RPMI7951 (cell line): ENCODE data around the gene TMEM258. TPM values are rescaled to one million over a fixed set of nuclear protein-coding genes. Genes with fewer than 3 reads are reported as not detected.

Experiments used
- DNase-seq: peaks from one replicate; pipeline ENCODE4 v3.0.0-alpha.2; 2012; ENCODE audit warnings: low read depth
- total RNA-seq: library from RNA; depleted of rRNA; stranded (reverse); fragments of >200 nt; shearing (Covaris generic); gene quantifications from 2 replicates; pipeline ENCODE4 v1.2.3, GENCODE V29; 2014

Gene TMEM258
- total RNA-seq, 1 experiment from 2014 or later: 203 TPM

DNA sequence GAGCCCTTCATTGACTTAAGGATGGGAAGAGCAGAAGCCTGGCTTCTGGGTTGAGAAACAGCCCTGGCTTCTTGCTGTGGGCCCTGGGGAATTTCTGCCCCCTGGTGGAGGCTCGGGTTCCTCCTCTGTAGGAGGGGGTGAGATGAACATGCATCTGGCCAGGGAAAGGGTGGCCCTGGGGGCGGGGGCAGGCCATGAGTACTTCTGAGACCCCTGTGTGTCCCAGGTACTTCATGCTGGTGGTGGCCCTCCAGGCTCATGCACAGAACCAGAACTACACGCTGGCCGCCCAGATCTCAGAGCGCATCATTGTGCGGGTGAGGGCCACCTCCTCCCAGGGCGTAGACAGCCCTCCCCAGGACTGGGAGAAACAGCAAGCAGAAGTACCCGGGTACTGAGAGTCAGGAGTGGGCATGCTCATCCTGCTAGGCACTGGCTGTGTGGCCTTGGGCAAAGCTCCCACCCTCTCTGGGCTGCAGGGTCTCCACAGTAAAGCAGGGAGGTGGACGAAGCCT is 15.8 kb downstream of the TMEM258 start:
- DNase-seq: peak; percentile 38

DNA sequence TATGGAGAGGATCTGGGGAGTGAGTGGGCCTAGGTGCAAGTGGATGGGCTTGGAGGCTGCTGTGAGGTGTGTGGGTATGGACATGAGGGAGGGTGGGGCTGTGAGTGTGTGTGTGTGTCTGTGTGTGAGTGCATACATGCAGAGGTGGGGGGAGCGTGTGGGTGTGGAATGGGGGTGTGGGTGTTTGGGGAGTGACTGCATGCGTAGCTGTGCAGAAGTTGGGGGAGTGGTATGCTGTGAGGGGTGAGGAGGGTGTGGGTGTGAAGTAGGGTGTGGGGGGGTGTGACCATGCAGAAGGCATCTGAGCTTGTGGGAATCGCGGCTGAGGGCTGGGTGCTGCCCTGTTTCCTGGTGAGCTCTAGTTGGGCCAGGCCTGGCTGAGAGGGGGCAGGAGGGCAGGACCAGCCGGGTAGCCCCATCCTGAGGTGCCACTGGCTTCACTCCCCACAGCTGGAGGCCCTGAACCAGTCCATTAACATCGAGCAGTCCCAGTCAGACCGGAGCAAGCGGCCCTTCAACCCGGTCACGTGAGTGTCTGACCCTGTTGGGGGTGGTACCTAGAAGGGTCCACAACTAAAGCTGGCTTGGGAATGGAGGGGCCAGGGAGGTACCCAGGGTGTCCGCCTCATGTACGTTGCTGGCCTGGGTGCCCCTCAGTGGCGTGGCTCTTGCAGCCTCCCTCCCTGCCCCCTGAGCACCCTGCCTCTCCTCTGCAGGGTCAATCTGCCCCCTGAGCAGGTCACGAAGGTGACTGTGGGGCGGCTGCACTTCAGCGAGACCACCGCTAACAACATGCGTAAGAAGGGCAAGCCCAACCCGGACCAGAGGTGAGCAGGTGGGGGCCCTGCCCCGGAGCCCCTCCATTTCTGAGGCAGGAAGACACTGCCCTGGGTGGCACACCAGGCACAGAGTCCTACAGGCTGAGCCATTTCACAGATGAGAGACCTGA is 16.5 kb downstream of the TMEM258 start:
- DNase-seq: no peak

DNA sequence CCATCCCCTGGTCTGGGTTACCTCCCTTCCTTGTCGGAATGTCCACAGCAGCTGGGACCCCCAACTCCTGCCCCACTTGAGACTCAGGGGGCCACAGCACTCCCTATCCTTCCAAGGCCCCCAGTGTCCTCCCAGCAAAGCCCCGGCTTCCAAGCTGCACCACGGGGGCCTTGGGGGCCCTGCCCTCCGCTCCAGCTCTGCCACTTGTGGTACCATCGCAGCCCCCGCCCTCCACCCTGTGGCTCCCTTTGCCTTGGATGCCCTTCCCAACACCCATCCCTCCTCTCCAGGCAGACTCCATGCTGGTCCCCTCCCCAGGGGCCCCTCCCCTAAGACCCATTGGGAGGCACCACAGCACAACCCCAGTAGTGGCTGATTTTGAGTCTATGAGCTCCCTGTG is 17.3 kb downstream of the TMEM258 start:
- DNase-seq: no peak

DNA sequence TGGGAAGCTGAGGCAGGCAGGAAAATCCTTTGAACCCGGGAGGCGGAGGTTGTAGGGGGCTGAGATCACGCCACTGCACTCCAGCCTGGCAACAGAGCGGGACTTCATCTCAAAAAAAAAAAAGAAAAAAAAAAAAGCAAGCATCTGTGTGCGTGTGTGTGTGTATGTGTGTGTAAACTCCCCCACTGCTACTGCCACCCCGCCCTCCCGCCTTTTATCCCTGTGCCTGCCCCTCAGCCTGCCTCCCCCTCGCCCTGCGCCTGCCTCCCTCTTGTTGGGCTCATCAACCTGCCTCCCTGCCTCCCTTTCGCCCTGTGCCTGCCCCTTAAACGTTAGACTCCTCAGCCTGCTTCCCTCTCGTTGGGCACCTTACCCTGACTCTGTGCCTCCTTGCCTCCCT is 18.0 kb downstream of the TMEM258 start:
- DNase-seq: no peak

DNA sequence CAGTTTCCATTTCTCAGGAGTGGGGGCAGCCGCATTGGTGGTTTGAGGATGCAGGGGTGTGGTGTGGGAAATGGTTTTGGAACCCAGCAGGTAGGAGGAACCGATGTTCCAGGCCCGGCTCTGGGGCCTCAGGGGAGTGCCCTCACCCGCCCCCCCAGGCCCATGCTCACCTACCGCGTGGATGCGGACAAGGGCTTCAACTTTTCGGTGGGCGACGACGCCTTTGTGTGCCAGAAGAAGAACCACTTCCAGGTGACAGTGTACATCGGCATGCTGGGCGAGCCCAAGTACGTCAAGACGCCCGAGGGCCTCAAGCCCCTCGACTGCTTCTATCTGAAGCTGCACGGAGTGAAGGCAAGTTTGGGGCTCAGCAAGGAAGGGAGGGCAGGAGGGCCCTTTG is 18.6 kb downstream of the TMEM258 start:
- DNase-seq: no peak

DNA sequence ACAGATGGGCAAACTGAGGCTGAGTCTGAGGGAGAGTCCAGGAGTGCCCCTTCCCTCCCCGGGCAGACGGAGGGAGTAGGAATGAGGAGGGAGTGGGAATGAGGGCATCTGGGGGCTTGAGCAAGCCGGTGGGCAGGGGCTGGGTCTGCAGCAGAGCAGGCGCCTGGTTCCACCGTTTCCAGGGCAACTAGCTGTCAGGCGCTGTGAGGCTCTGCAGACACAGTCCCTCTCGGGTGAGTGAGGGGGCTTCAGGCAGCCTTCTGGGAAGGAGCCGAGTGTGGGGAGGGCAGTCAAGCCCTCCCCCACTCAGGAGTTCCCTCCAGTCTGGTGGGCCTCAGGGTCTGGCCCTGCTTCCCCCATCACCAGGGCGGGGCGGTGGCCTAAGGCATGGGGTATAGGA is 19.0 kb downstream of the TMEM258 start:
- no peak for DNase-seq

DNA sequence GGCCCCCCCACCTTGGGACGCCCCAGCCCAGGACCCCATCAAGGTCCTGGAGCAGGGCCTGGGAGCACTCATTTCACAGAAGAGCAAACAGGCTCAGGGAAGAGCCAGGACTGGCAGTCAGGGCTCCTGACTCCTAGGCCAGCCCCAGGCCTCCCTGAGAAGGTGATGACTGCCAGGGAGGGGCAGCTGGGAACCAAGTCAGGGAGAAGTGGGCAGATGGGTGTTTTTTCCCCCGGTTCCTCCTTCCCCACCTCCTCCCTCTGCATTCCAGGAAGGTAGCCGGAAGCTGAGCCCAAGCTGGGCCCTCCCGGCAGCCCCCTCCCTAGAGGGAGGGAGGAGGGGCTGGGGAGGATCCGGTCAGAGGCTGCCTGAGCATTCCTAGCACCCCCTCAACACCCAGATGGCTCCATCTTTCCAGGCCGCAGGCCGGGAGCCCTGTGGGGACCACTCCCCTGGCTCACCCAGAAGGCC is 20.4 kb downstream of the TMEM258 start:
- DNase-seq: no peak

DNA sequence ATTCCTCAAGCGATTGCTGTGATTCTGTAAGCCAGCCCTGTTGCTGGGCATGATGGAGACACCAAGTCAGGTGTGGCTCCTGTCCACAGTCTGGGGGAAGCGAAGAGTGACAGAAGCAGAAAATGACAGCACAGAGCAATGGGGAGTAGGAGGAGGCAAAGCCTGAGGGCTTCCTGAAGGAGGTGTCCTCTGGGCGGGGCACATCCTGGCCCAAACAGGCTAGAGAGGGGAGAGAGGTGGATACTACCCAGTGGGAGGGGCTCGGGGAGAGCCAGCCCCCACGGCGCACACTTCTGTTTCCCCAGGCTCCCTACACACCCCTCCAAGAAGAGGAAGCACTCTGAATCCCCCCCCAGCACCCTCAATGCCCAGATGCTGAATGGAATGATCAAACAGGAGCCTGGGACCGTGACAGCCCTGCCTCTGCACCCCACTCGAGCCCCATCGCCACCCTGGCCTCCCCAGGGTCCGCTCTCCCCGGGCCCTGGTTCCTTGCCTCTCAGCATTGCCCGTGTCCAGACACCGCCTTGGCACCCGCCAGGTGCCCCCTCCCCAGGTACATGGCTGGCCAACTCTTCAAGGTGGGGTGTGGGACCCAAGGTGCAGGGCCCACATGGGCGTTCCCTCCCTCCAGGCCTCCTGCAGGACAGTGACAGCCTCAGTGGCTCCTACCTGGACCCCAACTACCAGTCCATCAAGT is 21.1 kb downstream of the TMEM258 start:
- no peak for DNase-seq

DNA sequence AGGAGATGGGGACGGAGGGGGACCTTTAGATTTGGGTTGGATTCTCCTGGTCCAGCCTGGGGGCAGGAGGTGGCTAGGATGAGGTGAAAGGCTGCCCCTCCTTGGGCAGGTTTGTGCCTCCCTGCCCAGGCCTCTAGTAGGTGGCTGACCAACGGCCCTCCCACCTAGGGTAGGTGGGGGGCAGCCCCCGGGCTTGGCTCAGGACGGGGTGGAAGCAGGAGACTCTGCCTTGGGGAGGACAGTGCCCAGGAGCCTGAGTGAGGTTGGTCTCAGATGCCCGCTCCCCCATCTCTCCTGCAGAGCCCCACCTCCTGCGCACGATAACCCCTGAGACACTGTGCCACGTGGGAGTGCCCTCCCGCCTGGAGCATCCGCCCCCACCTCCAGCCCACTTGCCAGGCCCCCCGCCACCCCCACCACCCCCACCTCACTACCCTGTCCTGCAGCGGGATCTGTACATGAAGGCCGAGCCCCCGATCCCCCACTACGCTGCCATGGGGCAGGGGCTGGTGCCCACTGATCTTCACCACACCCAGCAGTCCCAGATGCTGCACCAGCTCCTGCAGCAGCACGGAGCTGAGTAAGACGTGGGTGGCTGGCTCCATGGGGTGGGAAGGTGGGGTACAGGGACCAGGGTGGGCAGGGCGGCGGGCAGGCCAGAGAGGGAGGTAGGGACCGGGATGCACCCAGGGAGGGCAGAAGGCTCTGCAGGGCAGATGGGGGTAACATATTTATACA is 22.3 kb downstream of the TMEM258 start:
- no peak for DNase-seq

DNA sequence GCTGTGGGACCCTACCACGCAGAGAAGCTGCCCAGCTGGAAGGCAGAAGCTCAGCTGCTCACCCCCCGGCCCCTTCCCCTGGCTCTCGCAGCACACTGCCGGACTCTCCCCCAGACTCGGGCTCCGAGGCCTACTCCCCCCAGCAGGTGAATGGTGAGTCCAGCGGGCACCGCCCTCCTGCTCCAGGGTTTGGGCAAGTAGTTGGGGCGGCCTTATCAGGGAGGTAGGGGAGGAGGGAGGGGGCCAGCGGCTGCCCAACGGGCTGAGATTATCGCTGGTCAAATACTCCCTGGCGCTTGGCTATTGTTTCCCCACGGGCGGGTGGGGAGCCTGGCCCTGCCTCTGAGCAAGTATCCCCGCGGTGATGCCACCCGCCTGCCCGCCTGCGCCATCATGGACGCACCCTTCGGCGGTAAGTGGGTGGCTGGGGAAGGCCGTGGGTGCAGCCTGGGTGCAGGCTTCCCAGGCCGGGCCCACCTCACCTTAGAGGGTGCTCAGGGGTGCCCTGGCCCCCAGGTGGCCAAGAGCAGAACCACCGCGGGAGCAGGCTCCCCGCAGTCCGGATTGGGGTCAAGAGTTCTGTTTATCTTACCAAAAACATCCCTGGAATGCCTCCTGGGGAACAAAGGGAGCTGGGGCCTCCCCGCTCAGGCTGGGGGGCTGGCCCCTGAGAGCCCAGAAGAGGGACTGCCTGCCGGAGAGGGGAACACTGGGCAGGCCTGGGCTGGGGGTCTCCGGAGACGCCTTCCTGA is 23.1 kb downstream of the TMEM258 start:
- no peak for DNase-seq

DNA sequence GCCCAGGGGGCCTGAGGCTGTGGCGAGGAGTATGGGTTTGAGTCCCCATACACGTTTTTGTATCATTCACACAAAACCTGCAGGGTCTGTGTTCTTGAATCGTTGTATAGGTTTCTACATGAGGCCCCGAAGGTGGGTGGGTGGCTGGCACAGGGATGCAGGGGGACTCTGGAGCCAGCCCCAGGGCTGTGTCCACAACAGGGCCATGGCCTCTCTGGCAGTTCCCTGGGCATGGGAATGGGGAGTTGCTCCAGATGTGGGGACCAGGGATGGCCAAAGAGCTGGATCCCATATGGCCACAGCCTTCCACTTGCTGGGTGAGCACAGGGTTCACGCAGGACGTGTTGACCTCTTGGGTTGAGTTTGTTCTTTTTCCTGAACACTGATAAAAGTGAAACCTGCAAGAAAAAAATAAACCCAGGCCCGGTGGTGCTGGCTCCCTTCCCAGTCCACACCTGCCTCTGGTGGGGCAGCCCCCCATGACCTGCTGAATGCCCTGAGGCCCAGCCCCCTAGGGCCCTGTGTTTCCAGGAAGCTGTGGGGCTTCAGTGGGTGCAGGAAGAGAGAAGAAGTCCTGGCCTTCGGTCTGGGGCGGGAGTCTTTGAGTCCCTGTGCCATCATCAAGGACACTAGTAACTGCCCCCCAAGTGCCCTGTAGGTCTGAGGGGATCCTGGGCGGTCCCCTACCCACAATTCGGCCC is 23.9 kb downstream of the TMEM258 start:
- DNase-seq: no peak

DNA sequence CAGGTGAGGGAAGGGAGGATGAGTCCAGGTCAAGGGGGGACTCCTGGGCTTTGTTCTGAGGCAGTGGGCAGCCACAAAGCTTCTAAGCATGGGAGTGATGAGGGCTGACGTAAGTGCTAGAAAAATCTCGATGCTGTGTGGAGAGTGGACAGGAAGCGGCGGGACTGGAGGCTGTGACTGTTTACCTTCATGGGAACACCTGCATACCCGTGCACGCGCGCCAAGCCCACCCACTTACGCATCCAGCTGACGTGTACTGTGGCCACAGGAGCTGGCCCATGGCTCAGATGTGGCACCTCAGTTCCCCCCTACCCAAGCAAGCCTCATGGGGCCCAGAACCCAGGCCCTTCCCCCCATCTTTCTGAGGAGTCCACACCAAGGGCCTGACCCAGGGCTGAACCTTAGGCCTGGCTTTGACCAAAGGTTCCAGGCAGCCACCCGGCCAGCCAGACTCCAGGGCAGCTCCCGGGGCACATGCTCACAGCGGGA is 26.0 kb downstream of the TMEM258 start:
- DNase-seq: no peak

DNA sequence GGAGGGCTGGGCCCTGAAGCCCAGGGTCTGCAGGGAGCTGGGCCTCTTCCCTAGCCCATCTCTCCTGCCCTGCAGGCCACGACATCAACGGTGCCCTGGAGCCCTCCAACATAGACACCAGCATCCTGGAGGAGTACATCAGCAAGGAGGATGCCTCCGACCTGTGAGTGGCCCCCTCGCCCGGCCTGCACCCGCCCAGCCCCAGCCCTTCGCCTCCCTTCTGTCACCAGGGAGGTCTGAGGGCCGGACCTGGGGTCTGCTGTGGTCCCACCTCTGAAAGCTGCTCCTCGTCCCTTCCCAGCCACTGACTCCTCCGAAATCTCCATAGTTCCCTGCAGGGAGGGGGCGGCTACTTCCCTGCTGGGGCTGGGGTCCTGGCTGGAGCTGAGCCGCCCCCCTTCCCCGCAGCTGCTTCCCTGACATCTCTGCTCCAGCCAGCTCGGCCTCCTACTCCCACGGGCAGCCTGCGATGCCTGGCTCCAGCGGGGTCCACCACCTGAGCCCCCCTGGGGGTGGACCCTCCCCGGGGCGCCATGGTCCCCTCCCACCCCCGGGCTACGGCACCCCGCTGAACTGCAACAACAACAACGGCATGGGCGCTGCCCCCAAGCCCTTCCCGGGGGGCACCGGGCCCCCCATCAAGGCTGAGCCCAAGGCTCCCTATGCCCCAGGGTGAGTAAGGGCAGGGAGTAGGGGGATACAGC is 26.7 kb downstream of the TMEM258 start:
- no peak for DNase-seq

DNA sequence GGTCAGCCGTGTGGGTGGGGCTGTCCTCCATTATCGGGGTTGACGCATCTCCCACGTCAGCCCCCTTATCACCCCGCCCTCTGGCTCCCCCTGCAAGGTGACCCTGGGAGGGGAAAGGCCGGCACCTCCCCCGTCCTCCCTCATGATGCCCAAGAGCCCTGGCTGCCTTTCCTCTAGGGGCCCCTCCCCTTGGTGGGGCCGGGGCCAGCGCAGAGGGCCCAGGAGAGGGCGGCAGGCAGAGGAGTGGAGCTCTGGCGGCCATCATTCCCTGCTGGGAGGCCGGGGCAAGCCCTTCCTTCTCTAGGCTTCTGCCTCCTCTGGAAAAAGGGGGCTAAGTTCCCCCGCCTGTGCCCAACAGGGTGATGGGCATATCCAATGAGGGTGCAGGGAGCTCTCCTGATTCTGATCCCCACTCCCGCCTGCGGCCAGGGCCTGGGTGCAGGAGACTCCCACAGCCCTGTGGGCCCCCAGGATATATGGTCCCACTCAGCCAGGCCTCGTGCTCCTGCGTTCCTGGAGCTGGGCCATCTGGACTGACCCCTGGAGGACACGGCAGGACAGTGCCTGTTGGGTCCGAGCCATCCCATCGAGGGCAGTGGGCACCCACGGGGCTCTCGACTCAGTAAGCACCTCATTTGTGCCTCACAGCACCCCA is 27.7 kb downstream of the TMEM258 start:
- no peak for DNase-seq

DNA sequence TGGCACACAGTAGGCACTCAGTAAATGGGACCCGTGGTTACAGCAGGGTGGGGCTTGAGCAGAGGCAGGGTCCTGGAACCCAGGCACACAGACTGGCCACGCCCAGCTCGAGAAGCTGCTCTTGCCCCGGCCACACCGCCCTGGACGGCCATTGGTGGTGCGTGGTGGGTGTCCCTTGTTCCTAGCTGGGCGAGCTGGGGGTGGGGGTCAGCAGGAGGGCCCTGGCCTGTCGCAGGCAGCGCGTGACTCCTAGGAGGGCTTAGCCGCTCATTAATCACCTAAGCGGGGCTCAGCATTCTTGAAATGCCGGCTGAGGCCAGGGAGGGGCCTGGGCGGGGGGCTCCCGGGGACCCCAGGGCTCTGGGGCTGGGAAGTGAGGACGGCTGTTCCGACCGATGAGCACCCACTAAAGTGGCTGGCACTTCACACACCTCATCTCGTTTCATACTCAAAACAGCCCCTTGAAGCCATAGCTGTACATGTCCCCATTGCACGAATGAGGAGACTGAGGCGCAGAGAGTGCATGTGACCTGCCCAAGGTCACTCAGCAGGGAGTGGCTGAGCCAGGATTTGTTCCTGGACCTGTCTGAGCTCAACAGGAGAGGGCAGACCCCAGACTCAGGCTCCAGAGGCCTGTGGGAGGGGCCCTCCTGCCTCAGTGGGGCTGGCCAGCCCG is 28.3 kb downstream of the TMEM258 start:
- DNase-seq: no peak

DNA sequence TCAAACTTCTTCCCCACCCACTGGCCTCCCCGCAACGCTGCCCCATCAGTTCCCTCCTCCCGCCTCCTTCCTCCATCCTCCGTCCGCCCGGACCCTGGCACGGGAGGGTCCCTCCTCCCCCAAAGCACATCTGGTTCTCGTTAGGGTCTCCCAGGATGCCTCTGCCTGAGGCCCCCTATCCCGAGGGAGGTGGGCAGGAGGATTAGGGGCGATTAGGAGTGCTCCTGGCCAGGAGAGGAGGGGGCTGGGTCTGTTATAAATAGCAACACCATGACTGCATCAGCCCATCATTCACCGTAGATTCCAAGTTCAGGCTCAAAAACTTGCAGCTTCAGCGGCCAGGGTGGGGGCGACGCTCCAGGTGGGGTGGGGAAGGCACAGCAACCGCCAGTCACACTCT is 29.6 kb downstream of the TMEM258 start:
- DNase-seq: no peak

DNA sequence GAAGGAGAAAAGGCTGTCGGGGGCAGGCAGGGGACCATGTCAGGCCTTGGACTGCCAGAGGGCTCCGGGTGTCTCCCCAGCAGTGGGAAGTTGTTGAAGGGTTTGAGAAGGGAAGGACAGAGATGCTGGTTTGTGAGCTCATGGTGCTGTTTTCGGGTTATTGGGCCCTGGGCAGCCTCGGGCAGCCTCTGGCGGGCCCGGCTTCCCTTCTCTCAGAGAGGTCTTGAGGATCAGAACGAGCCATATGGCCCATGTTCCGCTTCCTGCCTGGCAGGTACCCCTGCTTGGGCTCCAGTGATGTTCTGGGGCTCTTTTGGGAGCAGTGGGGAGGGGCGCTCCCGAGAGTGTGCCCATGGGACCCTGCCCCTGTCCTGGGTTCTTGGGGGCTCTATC is 30.2 kb downstream of the TMEM258 start:
- no peak for DNase-seq

DNA sequence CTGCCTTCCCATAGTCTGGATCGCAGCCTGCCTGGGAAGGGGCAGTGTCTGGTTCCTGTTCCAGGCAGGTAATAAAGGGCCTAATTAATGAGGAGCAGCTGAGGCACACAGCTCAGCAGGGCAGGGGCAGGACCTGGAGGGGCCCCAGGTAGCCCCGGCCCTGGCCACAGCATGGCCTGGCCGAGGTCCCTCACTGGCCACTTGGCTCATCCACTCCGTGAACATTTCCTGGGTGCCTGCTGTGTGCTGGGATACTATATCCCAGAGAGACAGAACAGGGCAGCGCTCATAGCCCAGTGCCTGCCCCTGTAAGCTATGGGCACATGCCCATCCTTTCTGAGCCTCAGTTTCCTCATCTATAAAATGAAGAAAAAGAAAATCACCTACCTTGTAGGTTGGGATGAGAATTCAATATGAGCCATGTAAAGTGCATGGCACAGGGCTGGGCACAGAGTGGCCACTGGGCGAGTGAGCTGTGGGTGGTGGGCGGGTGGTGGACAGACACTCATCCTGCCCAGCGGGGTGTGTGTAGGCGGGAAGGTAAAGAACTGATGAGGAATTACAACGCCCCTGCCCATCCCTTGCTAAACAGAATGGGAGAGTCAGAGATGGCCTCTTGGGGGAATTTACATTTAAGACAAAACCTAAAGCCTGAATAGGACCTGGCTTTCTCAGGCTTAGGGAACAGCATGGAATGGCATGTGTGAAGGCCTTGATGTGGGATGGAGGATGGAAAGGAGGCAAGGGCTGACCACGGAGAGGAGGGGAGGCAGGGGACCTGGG is 30.8 kb downstream of the TMEM258 start:
- DNase-seq: no peak
